Vagina (tissue), 2 donors: ENCODE results near the gene CSNK1A1.

ENCODE experiments used
- POLR2A ChIP-seq, 2 donors: fragments of 450-650 bp; IDR thresholded peaks; one replicate each; pipeline ENCODE4 v1.6.1; 2017; ENCODE audit warnings: antibody characterized with exemption in 2 of 2, mild to moderate bottlenecking in 2 of 2, moderate library complexity in 2 of 2
- POLR2AphosphoS5 ChIP-seq, 2 donors: sonication (generic); formaldehyde crosslinking; IDR thresholded peaks; one replicate each; pipeline ENCODE4 v1.9.0; 2017; ENCODE audit warnings: antibody characterized with exemption in 2 of 2, mild to moderate bottlenecking in 2 of 2, low read depth in 1 of 2; ENCODE audit not compliant: insufficient read depth in 1 of 2
- TF ChIP-seq, protein P1 (sequence below), 3 experiments: fragments of 450-650 bp in 2 of 3; fragments of 200-600 bp in 1 of 3; sonication (generic) in 1 of 3; IDR thresholded peaks; one replicate each; pipeline ENCODE4 v1.5.1; 2017 to 2019; ENCODE audit warnings: antibody characterized with exemption in 3 of 3, mild to moderate bottlenecking in 2 of 3, moderate library complexity in 2 of 3

GRCh38 chr5:149464796-149465489 is 86.3 kb downstream of the CSNK1A1 start:
- TF ChIP-seq, protein P1, sequence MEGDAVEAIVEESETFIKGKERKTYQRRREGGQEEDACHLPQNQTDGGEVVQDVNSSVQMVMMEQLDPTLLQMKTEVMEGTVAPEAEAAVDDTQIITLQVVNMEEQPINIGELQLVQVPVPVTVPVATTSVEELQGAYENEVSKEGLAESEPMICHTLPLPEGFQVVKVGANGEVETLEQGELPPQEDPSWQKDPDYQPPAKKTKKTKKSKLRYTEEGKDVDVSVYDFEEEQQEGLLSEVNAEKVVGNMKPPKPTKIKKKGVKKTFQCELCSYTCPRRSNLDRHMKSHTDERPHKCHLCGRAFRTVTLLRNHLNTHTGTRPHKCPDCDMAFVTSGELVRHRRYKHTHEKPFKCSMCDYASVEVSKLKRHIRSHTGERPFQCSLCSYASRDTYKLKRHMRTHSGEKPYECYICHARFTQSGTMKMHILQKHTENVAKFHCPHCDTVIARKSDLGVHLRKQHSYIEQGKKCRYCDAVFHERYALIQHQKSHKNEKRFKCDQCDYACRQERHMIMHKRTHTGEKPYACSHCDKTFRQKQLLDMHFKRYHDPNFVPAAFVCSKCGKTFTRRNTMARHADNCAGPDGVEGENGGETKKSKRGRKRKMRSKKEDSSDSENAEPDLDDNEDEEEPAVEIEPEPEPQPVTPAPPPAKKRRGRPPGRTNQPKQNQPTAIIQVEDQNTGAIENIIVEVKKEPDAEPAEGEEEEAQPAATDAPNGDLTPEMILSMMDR (IDR thresholded peaks at IDR 0.05) = no peak
- TF ChIP-seq POLR2AphosphoS5 (IDR thresholded peaks at IDR 0.05; ENCODE audit: insufficient read depth in 1 of 2, low read depth in 1 of 2) = peak; percentile 37 to 62
- no peak for TF ChIP-seq POLR2A (IDR thresholded peaks at IDR 0.05)
